DMS114 treated with DMSO at 0.1 percent for 48 hours (cell line): ENCODE results near the gene TENT5A.

ENCODE experiments used
- DNase-seq: peaks from one replicate; lab custom pipeline; 2025; ENCODE audit not compliant: unreplicated experiment; lab: John Stamatoyannopoulos, UW

TENT5A gene

GRCh38 chr6:81718126-81718525 lies 34.4 kb downstream of the TENT5A start:
- no peak for DNase-seq

- DNase-seq: no peak
These were observed 37.8 kb downstream of the TENT5A start for GRCh38 chr6:81714684-81715083.

GRCh38 chr6:81713205-81713604 lies 39.3 kb downstream of the TENT5A start:
- DNase-seq: no peak

GRCh38 chr6:81708113-81708699 lies 44.3 kb downstream of the TENT5A start:
- no peak for DNase-seq

- DNase-seq: no peak
These were observed 47.8 kb downstream of the TENT5A start for GRCh38 chr6:81704700-81705099.

- no peak for DNase-seq
These were observed 52.1 kb downstream of the TENT5A start for GRCh38 chr6:81700414-81700813.

- DNase-seq: no peak
These were observed 54.9 kb downstream of the TENT5A start for GRCh38 chr6:81697559-81697958.

GRCh38 chr6:81696524-81696923 lies 56.0 kb downstream of the TENT5A start:
- DNase-seq: no peak
